Superior temporal gyrus (tissue), 1 donor: ENCODE data around the gene KCNJ4.

Experiments
- DNase-seq: peaks from one replicate; pipeline ENCODE4 v3.0.0-alpha.2; 2016; ENCODE audit errors: extremely low spot score

Gene KCNJ4

DNA sequence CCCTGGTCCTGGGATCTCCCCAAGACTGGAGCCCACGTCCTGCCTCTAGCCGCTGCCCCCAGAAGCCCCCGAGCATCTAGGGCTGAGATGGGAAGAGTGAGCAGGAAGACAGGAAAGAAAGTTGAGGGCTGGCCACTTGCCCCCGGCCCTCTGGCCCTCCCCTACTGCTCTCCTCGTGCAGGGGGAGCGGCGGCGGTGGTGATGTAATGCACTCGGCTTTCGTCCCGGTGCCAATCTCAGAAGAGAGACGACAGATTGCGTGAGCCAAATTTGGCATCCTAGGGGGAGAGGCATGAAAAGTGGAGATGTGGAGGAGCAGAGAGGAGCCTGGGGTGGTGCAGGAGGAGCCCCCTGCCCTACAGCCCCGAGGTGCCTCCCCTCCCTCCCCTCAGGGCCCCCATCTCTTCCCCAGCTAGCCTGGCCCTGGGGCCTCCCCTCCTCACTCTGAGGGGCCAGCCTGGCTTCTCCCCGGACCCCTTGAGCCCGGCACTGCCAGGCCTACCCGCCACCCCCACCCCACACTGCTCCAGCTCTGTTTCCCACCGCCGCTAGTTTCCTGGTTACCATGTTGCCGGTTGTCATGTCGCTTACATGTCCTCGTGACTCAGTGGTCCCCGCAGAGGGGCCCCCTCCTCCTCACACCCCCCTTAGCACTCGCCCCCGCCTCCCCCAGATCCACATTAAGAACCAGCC, 2.5 kb downstream of the KCNJ4 start:
- DNase-seq = peak; percentile 69

DNA sequence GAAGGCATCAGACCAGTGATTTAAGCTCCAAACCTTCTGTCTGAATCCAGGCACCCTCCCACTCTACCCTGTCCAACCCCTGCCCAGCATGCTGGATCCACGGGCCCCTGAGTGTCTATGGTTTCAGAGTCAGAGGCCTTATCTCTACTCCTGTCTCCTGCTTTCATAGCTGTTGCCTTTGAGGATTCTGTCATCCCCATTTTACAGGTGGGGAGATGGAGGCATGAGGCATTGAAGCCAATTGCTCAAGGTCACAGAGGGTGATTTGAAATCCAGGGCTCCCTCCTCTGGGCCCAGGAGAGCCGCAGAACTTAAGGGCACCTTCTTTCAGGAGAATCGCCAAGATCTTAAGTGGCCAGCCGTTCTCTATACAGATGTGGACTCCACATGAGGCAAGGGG, 3.1 kb downstream of the KCNJ4 start:
- no peak for DNase-seq

DNA sequence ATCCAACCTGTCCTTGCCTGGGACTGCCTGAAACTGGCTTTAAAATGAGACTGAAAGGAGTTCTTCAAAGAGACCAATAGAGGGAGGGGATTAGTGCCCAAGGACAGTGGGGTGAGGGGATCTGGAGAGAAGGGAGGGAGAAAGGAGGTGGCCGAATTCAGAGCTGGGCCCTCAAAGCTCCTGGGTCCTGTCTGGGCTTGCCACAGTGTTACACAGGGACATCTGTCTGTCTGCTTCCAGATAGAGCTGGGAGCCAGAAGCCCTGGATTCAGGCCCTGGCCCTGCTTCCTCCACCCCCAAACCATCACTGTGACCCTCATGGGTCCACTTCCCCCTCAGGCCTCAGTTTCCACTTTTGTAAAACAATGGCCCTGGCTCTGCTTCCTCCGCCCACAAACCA, 3.6 kb downstream of the KCNJ4 start:
- no peak for DNase-seq

DNA sequence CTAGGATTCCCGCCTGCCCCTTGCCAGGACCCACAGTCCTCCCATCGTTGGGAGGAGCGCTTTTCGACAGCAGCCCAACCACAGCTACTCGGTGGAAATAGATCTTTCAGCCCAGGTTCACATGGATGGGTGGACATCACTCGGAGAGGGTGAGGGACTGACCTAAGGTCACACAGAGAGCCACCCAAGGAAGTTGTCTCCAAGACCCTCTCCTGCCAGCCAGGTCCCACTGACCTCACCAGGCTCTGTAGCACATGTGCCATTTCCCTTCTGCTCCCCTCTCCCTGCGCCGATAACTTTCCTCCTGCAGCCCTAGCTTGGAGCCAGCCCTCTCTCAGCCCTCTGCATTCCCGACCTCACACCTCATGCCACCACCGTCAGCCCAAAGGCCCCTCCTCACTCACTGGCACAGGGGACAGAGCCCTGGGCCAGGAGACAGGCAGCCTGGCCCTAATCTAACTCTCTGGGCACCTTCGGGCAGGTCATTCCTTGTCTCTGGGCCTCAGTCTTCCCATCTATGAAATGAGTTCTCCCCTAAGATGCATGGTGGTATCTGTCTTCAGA, 4.7 kb downstream of the KCNJ4 start:
- DNase-seq = no peak

DNA sequence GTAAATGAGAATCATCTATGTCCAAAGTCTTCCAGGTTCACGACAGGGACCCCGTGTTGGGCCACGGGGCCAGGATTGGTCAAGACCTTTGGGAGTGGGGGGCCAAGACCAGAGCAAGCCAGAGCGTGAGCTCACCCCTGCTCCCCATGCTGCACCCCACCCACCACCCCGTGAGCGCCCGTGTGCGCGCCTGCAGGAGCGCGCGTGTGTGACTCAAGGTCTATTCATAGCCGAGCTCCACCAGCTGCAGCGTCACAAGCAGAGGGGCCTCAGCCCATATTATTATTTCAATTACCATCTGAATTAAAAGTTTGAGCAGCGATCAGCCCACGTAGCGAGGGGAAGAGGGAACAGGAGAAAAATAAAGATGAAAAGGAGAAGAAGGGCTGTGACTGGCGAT, 5.2 kb downstream of the KCNJ4 start:
- no peak for DNase-seq

DNA sequence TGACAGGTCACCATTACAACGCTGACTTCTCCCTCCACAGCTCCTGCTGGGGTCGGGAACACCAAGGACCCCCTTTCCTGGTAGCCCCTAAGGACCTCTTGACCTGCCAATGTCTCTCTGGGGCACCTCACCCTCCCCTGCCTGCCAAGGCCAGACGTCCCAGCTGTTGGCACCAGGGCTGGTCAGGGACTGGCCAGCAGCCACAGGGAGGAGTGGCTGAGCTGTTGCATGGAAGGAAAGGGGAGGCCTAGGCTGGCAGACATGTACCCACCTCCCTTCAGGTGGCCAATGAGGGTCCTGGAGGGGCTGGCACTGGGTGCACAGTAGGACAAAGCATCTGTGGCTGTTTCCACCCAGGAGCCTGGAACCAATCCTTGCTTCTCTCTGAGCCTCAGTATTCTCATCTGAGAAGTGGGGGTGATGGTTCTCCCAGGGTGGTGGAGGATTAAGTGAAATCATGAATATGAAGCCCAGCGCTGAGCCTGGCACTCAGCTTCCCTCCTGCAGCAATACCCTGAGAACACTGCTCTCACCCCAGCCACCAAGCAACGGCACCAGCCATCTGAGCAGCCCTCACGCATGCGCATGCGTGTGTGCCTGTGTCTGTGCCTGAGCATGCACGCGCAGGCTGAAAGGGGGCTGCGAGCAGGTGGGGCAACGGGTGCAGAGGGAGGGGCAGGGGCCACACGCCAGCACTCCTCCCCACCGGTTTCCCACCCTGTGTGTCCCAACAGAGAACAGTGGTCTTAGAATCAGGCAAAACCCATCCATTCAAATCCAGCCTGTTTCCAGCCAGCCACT, 5.9 kb downstream of the KCNJ4 start:
- peak; percentile 19 for DNase-seq

DNA sequence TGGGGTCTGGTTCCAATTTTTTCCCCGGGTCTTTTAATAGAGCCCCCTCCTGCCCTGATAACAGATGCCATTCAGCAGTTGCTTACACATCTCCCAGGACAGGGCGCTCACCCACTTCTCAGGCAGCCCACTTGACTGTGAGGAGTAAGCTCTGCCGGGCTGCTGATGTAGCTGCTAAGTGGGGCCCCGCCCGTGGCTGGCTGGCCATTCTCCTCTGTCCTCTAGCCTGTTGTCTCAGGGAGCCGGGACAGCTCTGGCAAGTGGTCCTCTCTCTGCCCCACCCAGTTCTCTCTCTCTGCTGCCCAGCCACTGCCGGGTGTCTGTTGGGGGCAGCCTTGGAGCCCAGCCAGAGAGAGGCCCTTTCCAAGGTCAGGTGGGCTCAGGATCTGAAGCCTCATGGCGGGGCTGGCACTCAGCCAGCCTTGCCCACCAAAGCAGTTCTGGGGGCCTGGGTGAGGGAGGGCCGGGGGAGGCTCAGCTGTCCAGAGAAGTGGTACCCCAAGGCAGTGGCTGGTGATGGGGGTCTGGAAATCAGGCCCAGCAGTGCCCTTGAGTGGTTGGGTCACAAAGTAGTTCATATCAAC, 8.9 kb downstream of the KCNJ4 start:
- DNase-seq = no peak

DNA sequence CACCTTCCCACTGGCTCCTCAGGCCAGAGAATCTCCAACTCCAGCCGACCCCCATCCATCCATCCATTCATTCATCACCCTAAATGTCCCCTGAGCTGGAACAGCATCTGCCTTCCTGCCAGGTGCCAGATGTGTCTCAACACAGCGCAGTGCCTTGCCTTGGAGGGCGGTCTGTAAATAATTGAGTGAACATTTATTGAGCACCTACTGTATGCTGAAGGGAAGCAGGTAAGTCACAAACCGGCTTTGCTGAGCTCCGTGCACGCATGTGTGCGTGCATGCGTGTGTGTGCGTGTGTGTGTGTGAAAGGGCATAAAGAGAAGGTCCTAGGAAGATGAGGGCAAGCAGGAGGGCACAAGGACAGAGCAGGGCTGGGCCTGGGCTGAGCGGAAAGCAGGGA, 10.2 kb downstream of the KCNJ4 start:
- DNase-seq = no peak

DNA sequence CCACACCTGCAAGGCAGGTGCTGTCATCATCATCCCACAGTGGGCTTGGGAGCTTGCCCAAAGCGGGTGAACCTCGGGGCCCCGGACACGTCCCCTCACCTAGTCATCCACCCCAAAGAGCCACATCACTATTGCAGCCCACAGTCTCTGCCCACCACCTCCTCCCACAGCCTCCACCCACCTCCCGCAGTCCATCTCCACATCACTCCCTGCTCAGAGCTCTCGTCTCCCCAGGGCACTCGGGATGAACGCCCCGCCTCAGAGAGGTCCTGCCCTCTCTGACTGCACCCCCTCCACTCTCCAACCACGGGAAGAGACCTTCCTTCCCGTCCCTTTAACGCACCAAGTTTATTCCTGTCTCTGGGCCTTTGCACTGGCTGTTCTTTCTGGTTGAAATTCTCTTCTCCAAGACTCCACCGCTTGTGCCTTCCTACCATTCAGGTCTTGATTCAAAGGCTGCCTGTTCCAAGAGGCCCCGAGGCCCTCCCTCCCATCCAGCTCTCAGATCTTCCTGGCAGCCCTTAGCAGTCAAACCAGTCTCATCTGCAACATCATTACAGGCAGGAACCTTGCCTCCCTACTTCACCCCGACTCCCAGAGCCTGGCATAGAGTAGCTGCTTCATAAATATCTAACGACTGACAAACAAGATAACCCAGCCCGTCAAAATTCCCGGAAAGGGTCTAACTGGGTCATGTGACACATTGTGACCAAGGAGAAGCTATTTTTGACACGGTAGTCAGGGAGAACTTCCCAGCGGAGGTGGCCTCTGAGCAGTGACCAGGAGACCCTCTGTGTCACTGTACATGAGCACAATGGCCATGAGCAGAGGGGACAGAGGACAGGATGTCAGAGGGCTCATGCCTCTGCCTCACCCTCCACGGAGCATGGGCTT, 11.1 kb downstream of the KCNJ4 start:
- no peak for DNase-seq

DNA sequence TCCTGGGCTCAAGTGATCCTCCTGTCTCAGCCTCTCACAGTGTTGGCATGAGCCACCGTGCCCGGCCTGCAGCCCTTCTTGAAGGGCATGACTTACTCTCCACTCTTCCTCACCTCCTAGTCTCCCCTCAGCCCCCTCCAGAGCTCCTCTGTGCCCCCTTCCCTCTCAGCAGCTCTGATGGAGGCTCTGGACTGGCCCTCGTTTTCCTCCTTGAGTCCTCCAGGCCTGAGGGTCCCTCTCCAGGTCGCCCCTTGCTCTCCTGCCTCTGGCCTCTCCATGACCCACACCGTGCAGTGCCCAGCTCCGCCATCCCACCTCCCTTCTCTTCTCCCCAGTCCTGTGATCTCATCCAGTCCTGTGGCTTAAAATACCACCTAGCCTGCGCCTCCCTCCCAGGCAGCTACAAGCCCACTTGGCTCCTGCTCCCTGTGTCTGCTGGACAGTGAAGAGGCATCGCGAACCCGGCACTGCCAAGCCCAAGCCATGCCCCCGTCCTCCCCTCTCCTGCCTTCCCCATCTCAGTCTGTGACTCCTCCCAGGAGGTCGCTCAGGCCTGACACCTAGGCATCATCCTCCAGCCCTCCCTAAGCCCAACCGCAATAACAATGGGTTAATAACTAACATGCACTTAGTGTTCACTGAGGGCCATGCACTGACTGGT, 11.9 kb downstream of the KCNJ4 start:
- no peak for DNase-seq

DNA sequence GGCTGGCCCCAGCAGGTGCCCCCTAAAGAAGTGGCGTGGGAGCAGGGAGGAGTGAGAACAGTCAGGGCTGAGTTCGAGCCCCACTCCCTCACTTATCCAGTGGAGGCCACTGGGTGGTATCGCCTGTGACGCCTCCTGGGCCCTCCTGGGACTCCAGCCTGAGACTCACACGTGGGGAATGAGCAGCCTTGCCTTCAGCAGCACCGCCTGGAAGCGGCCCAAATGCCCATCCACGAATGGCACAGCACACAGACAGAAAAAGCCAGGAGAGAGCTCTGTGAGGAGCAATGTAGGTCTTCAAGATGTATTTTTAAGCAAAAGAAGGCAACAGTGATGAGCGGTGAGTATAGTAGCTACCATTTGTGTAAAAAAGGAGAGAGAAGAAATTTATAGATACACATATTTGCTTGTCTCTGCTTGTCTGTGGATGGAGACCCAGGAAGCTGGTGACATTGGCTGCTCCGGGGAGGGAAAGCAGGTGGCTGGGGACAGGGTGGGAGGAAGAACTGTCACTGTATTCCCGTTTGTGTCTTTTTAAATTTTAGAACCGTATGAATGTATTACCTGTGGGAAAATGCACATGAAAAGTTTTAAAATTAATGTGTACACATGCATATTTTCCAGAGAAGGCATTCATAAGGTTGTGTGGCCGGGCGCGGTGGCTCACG, 13.2 kb downstream of the KCNJ4 start:
- DNase-seq = peak; percentile 24

DNA sequence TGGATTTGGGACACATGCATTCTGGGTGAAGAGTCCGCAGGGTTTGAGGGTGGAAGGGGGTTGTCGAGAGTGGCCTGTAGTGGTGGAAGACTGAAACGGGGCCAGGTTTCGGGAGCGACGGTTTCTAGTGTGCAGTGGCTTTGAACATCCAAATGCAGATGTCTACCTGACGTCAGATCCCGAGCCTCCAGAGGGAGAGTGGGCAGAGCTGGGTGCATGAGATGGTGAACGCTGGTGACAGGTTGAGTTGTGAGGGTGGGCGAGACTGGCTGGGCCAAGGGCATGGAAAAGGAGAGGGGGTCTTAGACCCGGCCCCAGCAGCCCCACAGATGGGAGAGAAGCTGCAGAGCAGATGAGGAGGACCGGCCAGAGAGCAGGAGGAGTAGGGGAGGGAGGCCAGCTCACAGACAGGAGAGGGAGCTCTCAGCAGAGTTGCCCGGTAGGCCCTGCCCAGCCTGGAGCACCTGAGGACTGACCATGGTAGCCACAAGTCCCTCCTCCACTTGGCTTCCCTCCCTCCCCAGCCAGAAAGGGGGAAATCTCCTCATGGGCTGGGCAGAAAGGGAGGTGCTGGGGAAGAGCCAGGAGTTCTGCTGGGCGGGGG, 14.2 kb downstream of the KCNJ4 start:
- DNase-seq = no peak

DNA sequence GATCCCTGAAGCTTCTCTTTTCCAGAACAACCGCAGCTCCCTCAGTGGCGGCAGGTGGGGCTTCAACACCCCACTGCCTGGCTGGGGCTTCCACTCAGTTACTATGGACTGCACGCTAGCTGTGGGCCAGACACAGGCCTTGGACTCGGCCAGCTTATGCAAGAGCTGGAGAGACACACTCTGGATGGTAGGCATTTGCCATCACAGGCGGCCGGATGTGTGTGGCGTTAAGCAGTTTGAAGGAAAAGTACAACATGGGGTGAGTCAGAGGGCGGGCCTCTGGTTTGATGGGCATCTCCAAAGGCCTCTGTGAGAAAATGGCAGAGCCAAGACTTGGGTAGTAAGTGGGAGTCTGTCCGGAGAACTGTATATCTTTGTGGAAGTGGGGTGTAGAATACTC, 17.6 kb downstream of the KCNJ4 start:
- no peak for DNase-seq

DNA sequence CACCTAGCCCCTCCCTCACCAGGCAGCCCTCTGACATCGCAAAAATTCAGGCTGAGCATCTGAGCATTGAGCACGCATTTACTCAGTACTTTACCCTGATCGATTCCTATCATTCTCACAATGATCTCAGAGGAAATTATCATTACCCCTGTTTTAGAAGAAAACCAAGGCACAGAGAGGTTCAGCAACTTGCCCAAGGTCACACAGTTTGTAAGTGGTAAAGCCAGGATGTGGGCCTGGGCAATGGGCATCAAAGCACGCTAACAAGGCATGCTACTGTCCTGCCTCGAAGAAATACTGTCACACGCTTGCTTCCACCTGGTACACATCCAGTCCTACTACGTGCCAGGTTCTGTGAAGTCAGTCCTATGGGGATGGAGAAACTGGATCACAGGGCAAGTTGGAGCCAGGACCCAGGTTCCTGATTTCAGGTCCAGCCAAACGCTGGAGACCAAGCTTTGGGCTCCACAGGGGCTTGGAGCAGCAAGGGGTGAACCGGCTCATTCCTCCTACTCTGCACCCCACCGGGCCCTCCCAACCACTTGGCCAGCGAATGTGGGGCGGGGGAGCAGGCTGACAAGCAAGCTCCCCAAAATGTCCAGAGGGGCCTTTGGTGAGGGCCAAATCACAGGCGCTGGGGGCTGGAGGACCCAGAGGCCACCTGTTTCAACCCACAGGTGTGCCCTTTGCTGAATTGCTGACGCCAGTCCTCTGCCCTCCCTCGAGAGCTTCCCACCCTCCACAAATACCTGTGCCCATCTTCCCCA, 18.2 kb downstream of the KCNJ4 start:
- no peak for DNase-seq

DNA sequence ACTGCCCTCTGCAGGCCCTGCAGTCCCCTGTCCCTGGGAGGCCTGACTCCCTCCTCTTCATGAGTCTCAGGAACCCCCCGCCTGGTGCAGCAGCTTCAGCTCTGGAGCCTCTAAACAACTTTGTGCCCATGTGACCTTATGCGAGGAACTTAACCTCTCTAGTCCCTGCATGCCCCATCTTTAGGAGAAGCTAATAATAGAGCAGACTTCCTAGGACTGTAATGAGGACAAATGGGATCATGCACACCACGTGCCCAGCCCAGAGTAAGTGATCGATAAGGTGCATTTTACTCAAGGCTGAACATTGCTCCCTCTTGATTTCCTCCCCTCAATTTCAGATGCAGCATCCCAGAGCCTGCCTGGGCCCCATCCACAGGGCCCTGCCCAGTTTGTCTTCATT, 19.0 kb downstream of the KCNJ4 start:
- DNase-seq = no peak

DNA sequence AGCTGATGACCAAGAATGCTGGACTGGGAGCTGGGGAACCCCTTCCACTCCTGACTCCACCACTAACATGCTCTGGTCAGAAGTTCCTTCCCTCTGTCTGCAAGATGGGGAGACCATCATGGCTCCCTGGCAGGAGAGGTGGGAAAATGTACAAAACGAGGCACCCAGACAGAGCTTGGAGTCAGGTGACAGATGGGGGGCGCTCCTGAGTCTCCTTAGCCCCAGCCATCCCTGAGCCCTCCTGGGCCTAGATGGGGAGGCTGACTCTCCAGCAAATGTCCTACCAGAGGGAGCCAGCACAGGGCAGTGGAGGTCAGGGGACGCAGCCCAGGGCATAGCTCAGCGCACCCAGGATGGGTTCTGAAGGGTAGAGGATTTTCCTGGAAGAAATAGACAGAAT, 20.0 kb downstream of the KCNJ4 start:
- no peak for DNase-seq

DNA sequence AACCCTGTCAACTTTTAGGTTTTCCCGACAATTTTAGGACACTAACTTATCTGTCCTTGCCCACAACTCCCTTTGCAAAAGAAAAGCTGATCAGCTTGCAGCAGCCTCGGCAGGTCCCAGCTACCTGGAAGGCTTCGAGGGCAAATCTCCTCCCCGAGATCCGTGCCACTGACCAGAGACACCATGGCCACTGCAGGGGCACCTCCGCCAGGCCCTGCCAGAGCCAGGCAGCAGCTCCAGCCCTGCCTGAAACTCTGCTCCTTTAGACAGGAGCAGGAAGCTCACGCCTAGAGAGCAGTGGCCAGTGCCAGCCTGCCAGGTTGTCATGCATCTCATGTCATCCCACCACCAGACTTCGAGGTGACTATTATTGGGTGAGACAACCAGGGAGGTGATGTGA, 21.1 kb downstream of the KCNJ4 start:
- no peak for DNase-seq

DNA sequence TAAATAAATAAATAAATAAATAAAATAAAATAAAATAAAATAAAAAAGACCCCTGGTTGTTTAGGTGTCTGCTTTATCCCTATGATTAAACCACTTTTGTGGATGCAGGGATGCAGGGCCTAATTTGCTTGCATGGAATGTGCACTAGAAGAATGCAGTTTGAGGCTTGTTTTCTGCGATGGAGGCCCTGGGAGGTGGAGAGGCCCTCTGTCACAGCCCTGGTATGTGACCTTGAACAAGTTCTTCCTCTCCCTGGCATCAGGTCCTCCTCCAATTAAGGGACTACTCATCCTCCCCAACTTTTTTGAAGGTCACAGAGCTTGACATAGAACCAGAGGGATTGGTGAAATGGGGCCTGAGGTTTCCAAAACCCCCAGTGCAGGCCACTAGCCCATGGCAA, 22.7 kb downstream of the KCNJ4 start:
- DNase-seq = no peak

DNA sequence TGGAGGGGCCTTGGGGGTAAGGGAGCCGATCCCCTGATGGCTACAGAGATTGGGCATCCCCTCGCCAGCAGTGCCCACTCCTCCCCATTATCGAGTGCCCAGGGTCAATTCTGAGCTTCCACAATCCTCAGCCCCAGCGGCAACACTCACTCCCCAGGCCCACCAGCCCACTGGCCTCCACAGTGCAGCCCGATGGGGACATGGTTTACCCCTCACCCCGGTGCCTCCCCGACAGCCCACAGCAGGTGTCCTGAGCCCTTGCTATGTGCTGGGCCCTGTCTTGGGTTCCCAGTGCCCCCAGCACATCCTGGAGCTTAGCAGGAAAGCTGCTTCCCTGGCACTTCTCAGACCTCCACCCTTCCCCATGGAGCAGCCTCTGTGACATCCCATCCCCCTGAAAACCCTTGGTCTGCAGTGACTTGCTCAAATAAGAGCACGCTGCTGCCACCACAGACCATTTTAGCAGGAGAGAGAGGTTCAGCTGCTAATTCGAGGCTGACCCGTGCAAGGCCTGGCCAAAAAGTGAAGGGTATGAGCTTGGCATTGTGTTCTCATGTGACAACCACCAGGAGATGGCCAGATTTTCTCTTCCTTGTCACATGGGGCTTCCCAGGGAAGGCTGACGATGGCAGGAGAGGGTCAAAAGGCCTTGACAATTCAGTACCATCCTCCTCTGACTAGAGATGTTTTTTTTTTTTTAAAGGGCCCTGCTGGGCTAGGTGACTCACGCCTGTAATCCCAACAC, 23.6 kb downstream of the KCNJ4 start:
- no peak for DNase-seq
